Osteocyte (in vitro differentiated cells): ENCODE measurements around the gene LSG1. TPM values are rescaled to one million over a fixed set of nuclear protein-coding genes. Genes with fewer than 3 reads are reported as not detected.

Experiments
- DNase-seq: peaks from one replicate; pipeline ENCODE4 v3.0.0; 2021; ENCODE audit warnings: mixed read lengths; ENCODE audit not compliant: unreplicated experiment; ENCODE audit errors: extremely low spot score
- H3K27ac Mint-ChIP-seq: one replicate; pipeline ENCODE4 v1.8.0; 2021; ENCODE audit warnings: mild to moderate bottlenecking, mixed read lengths; ENCODE audit not compliant: unreplicated experiment
- H3K27me3 Mint-ChIP-seq: one replicate; pipeline ENCODE4 v1.8.0; 2021; ENCODE audit warnings: mixed read lengths; ENCODE audit not compliant: unreplicated experiment
- H3K36me3 Mint-ChIP-seq: one replicate; pipeline ENCODE4 v1.8.0; 2021; ENCODE audit warnings: mixed read lengths; ENCODE audit not compliant: unreplicated experiment
- H3K4me1 Mint-ChIP-seq: one replicate; pipeline ENCODE4 v1.8.0; 2021; ENCODE audit warnings: mixed read lengths; ENCODE audit not compliant: unreplicated experiment
- H3K4me3 Mint-ChIP-seq: one replicate; pipeline ENCODE4 v1.8.0; 2021; ENCODE audit warnings: mild to moderate bottlenecking, moderate library complexity, mixed read lengths; ENCODE audit not compliant: unreplicated experiment
- H3K9me3 Mint-ChIP-seq: one replicate; pipeline ENCODE4 v1.8.0; 2021; ENCODE audit warnings: mixed read lengths; ENCODE audit not compliant: unreplicated experiment
- CTCF ChIP-seq: fragments of 200-600 bp; sonication (generic); IDR thresholded peaks from 2 replicates; pipeline ENCODE4 v1.5.0; 2021; ENCODE audit warnings: antibody characterized with exemption, mild to moderate bottlenecking, moderate library complexity
- total RNA-seq: library from RNA; stranded (reverse); gene quantifications from 2 replicates; pipeline ENCODE4 v1.2.1, GENCODE V29; 2021

Gene LSG1
- total RNA-seq, 1 donor from 2014 or later = 33.3 TPM

GRCh38 chr3:194672876-194673275 is 885 bp upstream of the LSG1 start:
- Mint-ChIP-seq H3K4me1 (peaks cover 12% of the 10 kb centered on the region), H3K27me3 (peaks cover 32% of the 10 kb centered on the region), H3K4me3 (peak overlapping the region; percentile 96), H3K9me3 (no peaks in the 10 kb centered on the region), H3K36me3 (peaks cover 5% of the 10 kb centered on the region), H3K27ac (peak overlapping the region; percentile 99)
- DNase-seq = no peak
- TF ChIP-seq CTCF = no peak

DNA sequence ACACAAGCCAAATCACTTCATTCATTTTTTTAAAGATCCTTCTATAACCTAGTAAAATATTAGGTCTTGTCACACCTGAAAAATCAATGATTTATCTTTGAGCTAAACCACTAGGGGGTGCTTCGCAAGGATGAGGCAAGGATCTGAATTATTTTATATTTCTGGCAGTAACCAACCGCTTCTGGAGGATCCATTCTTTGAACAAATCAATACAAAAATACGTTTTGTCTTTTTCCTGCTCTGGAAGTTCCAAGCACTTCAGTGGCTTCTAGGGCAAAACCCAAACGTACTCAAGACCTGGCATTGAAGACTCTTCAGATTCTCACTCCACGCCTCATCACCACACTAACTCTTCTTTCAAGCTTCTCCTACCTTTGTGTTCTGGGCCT is 486 bp downstream of the LSG1 start:
- TF ChIP-seq CTCF = peak; percentile 69
- peak overlapping the region; percentile 99 for H3K27ac Mint-ChIP-seq
- H3K4me3 Mint-ChIP-seq = peak overlapping the region; percentile 96
- H3K9me3 Mint-ChIP-seq = no peaks in the 10 kb centered on the region
- peaks cover 25% of the 10 kb centered on the region for H3K27me3 Mint-ChIP-seq
- peaks cover 12% of the 10 kb centered on the region for H3K4me1 Mint-ChIP-seq
- H3K36me3 Mint-ChIP-seq = peaks cover 5% of the 10 kb centered on the region
- DNase-seq = no peak

DNA sequence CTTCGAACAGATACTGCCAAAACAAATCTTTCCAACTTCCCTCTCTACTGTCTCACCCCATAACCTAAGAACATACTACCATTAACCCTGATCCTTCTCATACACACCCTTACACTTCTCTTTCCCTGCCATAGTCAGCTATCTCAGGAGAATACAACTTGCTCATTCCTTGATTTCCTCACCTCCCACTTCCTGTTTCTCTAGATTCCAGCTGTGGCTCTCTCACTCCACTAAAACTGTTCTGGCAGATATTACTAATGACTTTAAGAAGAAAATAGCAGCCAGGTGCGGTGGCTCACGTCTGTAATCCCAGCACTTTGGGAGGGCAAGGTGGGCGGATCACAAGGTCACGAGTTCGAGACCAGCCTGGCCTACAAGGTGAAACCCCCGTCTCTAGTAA is 4.6 kb downstream of the LSG1 start:
- Mint-ChIP-seq H3K36me3 (peaks cover 27% of the 10 kb centered on the region), H3K9me3 (no peaks in the 10 kb centered on the region), H3K27ac (no peak overlapping the region), H3K4me3 (no peak overlapping the region), H3K4me1 (peaks cover 10% of the 10 kb centered on the region), H3K27me3 (no peaks in the 10 kb centered on the region)
- no peak for TF ChIP-seq CTCF
- DNase-seq = no peak

GRCh38 chr3:194664857-194665256 is 7.1 kb downstream of the LSG1 start:
- Mint-ChIP-seq H3K27ac (no peak overlapping the region), H3K9me3 (no peaks in the 10 kb centered on the region), H3K4me1 (no peaks in the 10 kb centered on the region), H3K27me3 (no peaks in the 10 kb centered on the region), H3K4me3 (no peak overlapping the region), H3K36me3 (peaks cover 27% of the 10 kb centered on the region)
- TF ChIP-seq CTCF = no peak
- no peak for DNase-seq

DNA sequence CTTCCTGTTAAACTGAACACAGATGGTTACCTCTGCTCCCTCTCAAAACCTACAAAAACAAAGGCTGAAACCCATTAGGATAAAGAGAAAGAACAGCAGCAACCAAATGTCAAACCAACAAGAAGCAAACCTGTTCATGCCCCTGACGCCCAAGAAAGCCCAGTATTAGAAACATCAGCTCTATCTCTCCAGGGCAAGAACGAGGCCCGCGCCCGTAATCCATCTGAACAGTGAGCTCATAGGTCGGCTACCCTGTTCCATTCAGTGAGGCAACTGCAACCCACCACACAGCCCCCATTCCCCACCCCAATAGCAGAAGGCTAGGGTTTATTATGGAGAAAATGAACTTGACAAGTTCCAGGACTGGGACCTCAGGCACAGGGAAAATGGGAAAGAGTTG is 10.0 kb downstream of the LSG1 start:
- no peak for DNase-seq
- no peak for TF ChIP-seq CTCF

More for the DNA sequence above, 10.0 kb downstream of the LSG1 start:
- no peak overlapping the region for H3K27ac Mint-ChIP-seq
- H3K36me3 Mint-ChIP-seq = peaks cover 37% of the 10 kb centered on the region
- no peaks in the 10 kb centered on the region for H3K9me3 Mint-ChIP-seq
- no peaks in the 10 kb centered on the region for H3K27me3 Mint-ChIP-seq
- no peak overlapping the region for H3K4me3 Mint-ChIP-seq
- no peaks in the 10 kb centered on the region for H3K4me1 Mint-ChIP-seq
